Peyer's patch (tissue), 4 donors: ENCODE data around the gene CLRN3. TPM values are rescaled to one million over a fixed set of nuclear protein-coding genes. Genes with fewer than 3 reads are reported as not detected.
A peak's percentile ranks its signal among the peaks of the same experiment; 100 is the strongest.

Experiments
- DNase-seq, 3 donors: peaks; one replicate each; pipeline ENCODE4 v3.0.0-alpha.2; 2017 to 2019
- H3K27ac ChIP-seq, 4 donors: fragments of 200-600 bp; sonication (generic); one replicate each; pipeline ENCODE4 v1.5.1; 2016 to 2019
- H3K27me3 ChIP-seq, 2 donors: fragments of 200-600 bp; sonication (generic); one replicate each; pipeline ENCODE4 v1.5.1; 2019
- H3K36me3 ChIP-seq, 3 donors: fragments of 200-600 bp; sonication (generic); one replicate each; pipeline ENCODE4 v1.5.1; 2016 to 2019
- H3K4me1 ChIP-seq, 4 donors: fragments of 200-600 bp; sonication (generic); one replicate each; pipeline ENCODE4 v1.5.1; 2016 to 2019
- H3K4me3 ChIP-seq, 4 donors: fragments of 200-600 bp; sonication (generic); 1 replicate in 3 of 4; 2 replicates in 1 of 4; pipeline ENCODE4 v1.5.1; 2016 to 2019; ENCODE audit warnings: mild to moderate bottlenecking in 1 of 4
- H3K9me3 ChIP-seq, 4 donors: fragments of 200-600 bp; sonication (generic); one replicate each; pipeline ENCODE4 v1.5.1; 2016 to 2019; ENCODE audit warnings: mild to moderate bottlenecking in 1 of 4
- CTCF ChIP-seq, 6 experiments: fragments of 450-650 bp in 4 of 6; fragments of 200-600 bp in 2 of 6; sonication (generic) in 1 of 6; IDR thresholded peaks; one replicate each; pipeline ENCODE4 v1.5.1; 2017 to 2019; ENCODE audit warnings: antibody characterized with exemption in 6 of 6, mild to moderate bottlenecking in 3 of 6, moderate library complexity in 1 of 6
- POLR2A ChIP-seq, 2 donors: fragments of 450-650 bp; IDR thresholded peaks; one replicate each; pipeline ENCODE4 v1.5.1; 2017; ENCODE audit warnings: antibody characterized with exemption in 2 of 2, mild to moderate bottlenecking in 2 of 2, moderate library complexity in 2 of 2
- total RNA-seq, 4 donors: library from RNA; depleted of rRNA; stranded (reverse); fragments of >200 nt; gene quantifications; one replicate each; pipeline ENCODE4 v1.1.0, GENCODE V29; 2016

The CLRN3 gene
- total RNA-seq, 4 donors from 2014 or later = 7.4 to 215 (median 109) TPM

GRCh38 chr10:127849921-127850320 is 42.8 kb downstream of the CLRN3 start:
- no peak overlapping the region for H3K4me3 ChIP-seq
- no peaks in the 10 kb centered on the region for H3K27me3 ChIP-seq
- peaks cover 0 to 7% (median 3%) of the 10 kb centered on the region in 4 donors for H3K4me1 ChIP-seq
- H3K36me3 ChIP-seq = no peaks in the 10 kb centered on the region
- TF ChIP-seq POLR2A (IDR thresholded peaks at IDR 0.05) = no peak
- no peak for TF ChIP-seq CTCF (IDR thresholded peaks at IDR 0.05)
- H3K27ac ChIP-seq = no peak overlapping the region
- no peak for DNase-seq
- H3K9me3 ChIP-seq = no peaks in the 10 kb centered on the region

- H3K4me1 ChIP-seq = peaks cover 0 to 1% (median under 1%) of the 10 kb centered on the region in 4 donors
- H3K27ac ChIP-seq = no peak overlapping the region
- no peaks in the 10 kb centered on the region for H3K9me3 ChIP-seq
- H3K4me3 ChIP-seq = no peak overlapping the region
- H3K27me3 ChIP-seq = no peaks in the 10 kb centered on the region
- peak in 1 of 3 donors; percentile 32 for DNase-seq
- no peaks in the 10 kb centered on the region for H3K36me3 ChIP-seq
- no peak for TF ChIP-seq POLR2A (IDR thresholded peaks at IDR 0.05)
- TF ChIP-seq CTCF (IDR thresholded peaks at IDR 0.05) = no peak
These were observed 43.5 kb downstream of the CLRN3 start for GRCh38 chr10:127849224-127849623.

- DNase-seq = no peak
- Histone ChIP-seq H3K27me3 (no peaks in the 10 kb centered on the region), H3K9me3 (no peaks in the 10 kb centered on the region), H3K4me3 (no peak overlapping the region), H3K27ac (no peak overlapping the region), H3K4me1 (no peaks in the 10 kb centered on the region), H3K36me3 (no peaks in the 10 kb centered on the region)
- TF ChIP-seq CTCF (IDR thresholded peaks at IDR 0.05) (no peak), POLR2A (IDR thresholded peaks at IDR 0.05) (no peak)
These were observed 44.5 kb downstream of the CLRN3 start for GRCh38 chr10:127848226-127848625.

- Histone ChIP-seq H3K4me3 (no peak overlapping the region), H3K9me3 (no peaks in the 10 kb centered on the region), H3K4me1 (no peaks in the 10 kb centered on the region), H3K27ac (no peak overlapping the region), H3K36me3 (no peaks in the 10 kb centered on the region), H3K27me3 (no peaks in the 10 kb centered on the region)
- peak in 1 of 3 donors; percentile 22 for DNase-seq
- TF ChIP-seq CTCF (IDR thresholded peaks at IDR 0.05) (no peak), POLR2A (IDR thresholded peaks at IDR 0.05) (no peak)
These were observed 47.0 kb downstream of the CLRN3 start for GRCh38 chr10:127845756-127846155.

- no peak overlapping the region for H3K4me3 ChIP-seq
- no peaks in the 10 kb centered on the region for H3K4me1 ChIP-seq
- H3K9me3 ChIP-seq = no peaks in the 10 kb centered on the region
- H3K27me3 ChIP-seq = no peaks in the 10 kb centered on the region
- no peak for DNase-seq
- H3K36me3 ChIP-seq = no peaks in the 10 kb centered on the region
- H3K27ac ChIP-seq = no peak overlapping the region
- TF ChIP-seq CTCF (IDR thresholded peaks at IDR 0.05) (no peak), POLR2A (IDR thresholded peaks at IDR 0.05) (no peak)
These were observed 51.9 kb downstream of the CLRN3 start for GRCh38 chr10:127840884-127841283.

GRCh38 chr10:127836966-127837365 is 55.8 kb downstream of the CLRN3 start:
- no peak overlapping the region for H3K4me3 ChIP-seq
- H3K4me1 ChIP-seq = no peaks in the 10 kb centered on the region
- DNase-seq = no peak
- H3K27ac ChIP-seq = no peak overlapping the region
- no peaks in the 10 kb centered on the region for H3K9me3 ChIP-seq
- no peaks in the 10 kb centered on the region for H3K36me3 ChIP-seq
- H3K27me3 ChIP-seq = no peaks in the 10 kb centered on the region
- no peak for TF ChIP-seq CTCF (IDR thresholded peaks at IDR 0.05)
- no peak for TF ChIP-seq POLR2A (IDR thresholded peaks at IDR 0.05)
